ENCODE results near the gene ASNSD1. TPM values are rescaled to one million over a fixed set of nuclear protein-coding genes. Genes with fewer than 3 reads are reported as not detected.
"Not testable (repeated sequence)": the region's sequence is repeated elsewhere in the genome, so short reads cannot be mapped to it uniquely, and the experiment has no call there.

Gene ASNSD1
- total RNA-seq, 6 experiments from 2014 or later, result 36.7 to 43.4 (median 38.3) TPM

DNA sequence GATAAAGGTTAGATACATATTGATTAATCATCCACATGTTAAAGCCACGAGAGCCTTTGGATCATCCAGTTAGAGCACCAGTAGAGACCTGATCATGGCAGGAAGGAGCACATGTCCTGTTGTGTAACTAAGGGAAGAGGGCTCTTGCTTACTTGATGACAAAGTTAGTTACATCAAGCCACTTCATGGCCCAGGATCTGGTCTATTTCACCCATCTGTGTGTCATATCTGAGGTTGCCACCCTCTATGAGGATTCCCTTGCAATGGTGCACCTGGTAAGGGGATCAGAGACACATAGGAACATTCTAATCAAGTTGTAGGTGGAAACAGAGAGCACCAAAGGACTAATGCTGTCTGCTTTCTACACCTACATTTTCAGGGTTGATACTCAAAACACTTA is 19.9 kb downstream of the ASNSD1 start:
- peaks cover 14% of the 10 kb centered on the region; the same call in 1 of the 2 replicates for H3K9me3 Mint-ChIP-seq
- H3K27me3 Mint-ChIP-seq (ENCODE audit: insufficient read depth), result no peaks in the 10 kb centered on the region
- no peak for DNase-seq
- no peak overlapping the region for H3K27ac Mint-ChIP-seq
- peaks cover 29% of the 10 kb centered on the region for H3K36me3 Mint-ChIP-seq (ENCODE audit: low read depth)
- no peak overlapping the region for H3K4me3 Mint-ChIP-seq
- no peak for TF ChIP-seq CTCF (IDR thresholded peaks at IDR 0.05)
- H3K4me1 Mint-ChIP-seq (ENCODE audit: low read depth), result peaks cover 12% of the 10 kb centered on the region

- Mint-ChIP-seq H3K27me3 (ENCODE audit: insufficient read depth) (no peaks in the 10 kb centered on the region), H3K4me3 (no peak overlapping the region), H3K9me3 (peaks cover 14% of the 10 kb centered on the region; the same call in 1 of the 2 replicates), H3K36me3 (ENCODE audit: low read depth) (peaks cover 29% of the 10 kb centered on the region), H3K4me1 (ENCODE audit: low read depth) (peaks cover 13% of the 10 kb centered on the region), H3K27ac (no peak overlapping the region)
- TF ChIP-seq CTCF (IDR thresholded peaks at IDR 0.05), result no peak
- DNase-seq, result no peak
Measured at GRCh38 chr2:189681903-189682302, 20.6 kb downstream of the ASNSD1 start.

DNA sequence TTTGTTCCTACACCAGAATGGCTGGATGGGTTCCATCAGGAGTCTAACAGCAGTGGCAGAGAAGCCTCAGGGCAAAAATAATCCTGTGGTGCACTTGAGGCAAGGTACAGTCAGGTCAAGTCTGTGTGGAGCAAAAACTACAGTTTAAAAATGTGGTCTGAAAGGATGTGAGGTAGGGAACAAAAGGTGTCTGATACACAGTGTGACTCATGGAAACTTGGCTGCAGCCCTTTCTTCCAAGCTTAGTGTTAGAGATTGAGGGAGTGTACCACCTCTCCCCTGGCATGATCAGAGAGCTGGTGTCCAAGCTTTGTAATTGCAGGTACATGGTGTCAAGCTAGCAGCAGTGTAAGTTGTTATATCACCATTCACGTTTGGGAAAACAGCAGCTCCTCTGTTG is 22.1 kb downstream of the ASNSD1 start:
- peaks cover 17% of the 10 kb centered on the region for H3K36me3 Mint-ChIP-seq (ENCODE audit: low read depth)
- no peak overlapping the region for H3K4me3 Mint-ChIP-seq
- peaks cover 9% of the 10 kb centered on the region; the same call in 1 of the 2 replicates for H3K9me3 Mint-ChIP-seq
- TF ChIP-seq CTCF (IDR thresholded peaks at IDR 0.05), result no peak
- no peak overlapping the region for H3K27ac Mint-ChIP-seq
- peaks cover 13% of the 10 kb centered on the region for H3K4me1 Mint-ChIP-seq (ENCODE audit: low read depth)
- H3K27me3 Mint-ChIP-seq (ENCODE audit: insufficient read depth), result no peaks in the 10 kb centered on the region
- DNase-seq, result no peak

- no peak for DNase-seq
- no peaks in the 10 kb centered on the region for H3K9me3 Mint-ChIP-seq
- TF ChIP-seq CTCF (IDR thresholded peaks at IDR 0.05), result no peak
- peaks cover 13% of the 10 kb centered on the region for H3K4me1 Mint-ChIP-seq (ENCODE audit: low read depth)
- no peaks in the 10 kb centered on the region for H3K27me3 Mint-ChIP-seq (ENCODE audit: insufficient read depth)
- no peak overlapping the region for H3K4me3 Mint-ChIP-seq
- no peak overlapping the region for H3K27ac Mint-ChIP-seq
- peaks cover 5% of the 10 kb centered on the region for H3K36me3 Mint-ChIP-seq (ENCODE audit: low read depth)
Measured at GRCh38 chr2:189684811-189685210, 23.6 kb downstream of the ASNSD1 start.

- Mint-ChIP-seq H3K27ac (no peak overlapping the region), H3K36me3 (ENCODE audit: low read depth) (no peaks in the 10 kb centered on the region), H3K4me3 (no peak overlapping the region), H3K27me3 (ENCODE audit: insufficient read depth) (no peaks in the 10 kb centered on the region), H3K9me3 (no peaks in the 10 kb centered on the region), H3K4me1 (ENCODE audit: low read depth) (peaks cover 13% of the 10 kb centered on the region)
- DNase-seq, result peak; percentile 25
- TF ChIP-seq CTCF (IDR thresholded peaks at IDR 0.05), result no peak
Measured at GRCh38 chr2:189685540-189686229, 24.4 kb downstream of the ASNSD1 start.

DNA sequence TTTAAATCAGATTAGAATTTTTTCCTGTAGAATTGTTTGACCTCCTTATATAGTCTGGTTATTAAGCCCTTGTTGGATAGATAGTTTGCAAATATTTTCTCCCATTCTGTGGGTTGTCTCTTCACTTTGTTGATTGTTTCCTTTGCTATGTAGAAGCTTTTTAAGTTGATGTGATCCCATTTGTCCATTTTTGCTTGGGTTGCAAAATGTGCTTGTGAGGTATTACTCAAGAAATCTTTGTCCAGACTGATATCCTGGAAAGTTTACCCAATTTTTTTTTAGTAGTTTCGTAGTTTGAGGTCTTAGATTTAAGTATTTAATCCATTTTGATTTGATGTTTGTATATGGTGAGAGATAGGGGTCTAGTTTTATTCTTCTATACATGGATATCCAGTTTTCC is 26.5 kb downstream of the ASNSD1 start:
- H3K27ac Mint-ChIP-seq; H3K9me3 Mint-ChIP-seq; H3K27me3 Mint-ChIP-seq (ENCODE audit: insufficient read depth); DNase-seq; H3K4me3 Mint-ChIP-seq; H3K36me3 Mint-ChIP-seq (ENCODE audit: low read depth): not testable (repeated sequence)
- peaks cover 13% of the 10 kb centered on the region for H3K4me1 Mint-ChIP-seq (ENCODE audit: low read depth)
